Kidney (tissue), 14 donors: ENCODE data around the gene SORCS2. TPM values are rescaled to one million over a fixed set of nuclear protein-coding genes. Genes with fewer than 3 reads are reported as not detected.

ENCODE experiments used
- DNase-seq, 5 donors: peaks; one replicate each; pipeline ENCODE4 v3.0.0-alpha.2; 2013 to 2020
- FAIRE-seq: peaks from 2 replicates; lab custom pipeline; 2012; peaks lifted over from hg19 to GRCh38; lab: Jason Lieb, UNC
- H3K27ac ChIP-seq, 2 donors: one replicate each; pipeline ENCODE4 v1.7.0; 2013; ENCODE audit warnings: low read depth in 2 of 2, low read length in 2 of 2, inconsistent platforms in 1 of 2
- H3K27me3 ChIP-seq: one replicate; pipeline ENCODE4 v1.7.1; 2013; ENCODE audit warnings: low read length, inconsistent platforms; ENCODE audit not compliant: control insufficient read depth, insufficient read depth
- H3K36me3 ChIP-seq, 3 donors: one replicate each; pipeline versions ENCODE4 v1.7.0 to v1.7.1; 2013; ENCODE audit warnings: low read length in 3 of 3, control low read depth in 1 of 3, inconsistent platforms in 1 of 3; ENCODE audit not compliant: insufficient read depth in 3 of 3, control insufficient read depth in 2 of 3
- H3K4me1 ChIP-seq, 3 donors: one replicate each; pipeline versions ENCODE4 v1.7.0 to v1.7.1; 2013; ENCODE audit warnings: low read length in 3 of 3, inconsistent platforms in 1 of 3, low read depth in 1 of 3; ENCODE audit not compliant: control insufficient read depth in 2 of 3, insufficient read depth in 2 of 3
- H3K4me3 ChIP-seq, 3 donors: one replicate each; pipeline versions ENCODE4 v1.7.0 to v1.8.1; 2013; ENCODE audit warnings: low read length in 3 of 3, control low read depth in 1 of 3, inconsistent platforms in 1 of 3
- H3K9ac ChIP-seq, 3 donors: one replicate each; pipeline versions ENCODE4 v1.7.0 to v1.7.1; 2013; ENCODE audit warnings: low read length in 3 of 3, control low read depth in 1 of 3, inconsistent platforms in 1 of 3
- H3K9me3 ChIP-seq, 3 donors: one replicate each; pipeline versions ENCODE4 v1.7.0 to v1.7.1; 2013; ENCODE audit warnings: low read length in 3 of 3, control low read depth in 1 of 3, inconsistent platforms in 1 of 3; ENCODE audit not compliant: control insufficient read depth in 2 of 3, insufficient read depth in 1 of 3
- intact Hi-C: fragments of 100-400 bp; cut with DNase I; formaldehyde crosslinking; loops from one replicate; pipeline ENCODE4 v1.11.1; 2022
- polyA plus RNA-seq: library from polyadenylated mRNA; stranded (reverse); fragments of 350-450 nt; fragmentation: Illumina TruSeq; extraction: RNeasy Lipid Tissue Mini Kit (QIAGEN cat#74804); gene quantifications from one replicate; pipeline ENCODE4 v1.2.3, GENCODE V29; 2014; ENCODE audit warnings: low read depth, low replicate concordance; ENCODE audit not compliant: insufficient read depth
- total RNA-seq: library from RNA; stranded (reverse); fragmentation: NEBNext Ultra II Directional; extraction: Animal tissue kit (Norgen Biotek cat#: 25700); gene quantifications from one replicate; pipeline ENCODE4 v1.2.1, GENCODE V29; 2021
- TF ChIP-seq, protein P1 (sequence below): IDR thresholded peaks from 3 replicates; pipeline ENCODE4 v1.5.1; 2012; ENCODE audit warnings: mild to moderate bottlenecking, moderate library complexity, borderline replicate concordance; ENCODE audit not compliant: insufficient read depth; ENCODE audit errors: extremely low read depth
- donor health status: control.
- donor health status: control.
- donor health status: control.
- donor health status: control.
- donor health status: control.
- donor health status: DM: yes; HTN: yes; CAD: no.
- donor health status: Normal renal cell carcinoma (clear cell type).

SORCS2 gene
- total and polyA plus RNA-seq, 2 donors from 2014 or later, result 6.1 to 9.1 TPM

DNA sequence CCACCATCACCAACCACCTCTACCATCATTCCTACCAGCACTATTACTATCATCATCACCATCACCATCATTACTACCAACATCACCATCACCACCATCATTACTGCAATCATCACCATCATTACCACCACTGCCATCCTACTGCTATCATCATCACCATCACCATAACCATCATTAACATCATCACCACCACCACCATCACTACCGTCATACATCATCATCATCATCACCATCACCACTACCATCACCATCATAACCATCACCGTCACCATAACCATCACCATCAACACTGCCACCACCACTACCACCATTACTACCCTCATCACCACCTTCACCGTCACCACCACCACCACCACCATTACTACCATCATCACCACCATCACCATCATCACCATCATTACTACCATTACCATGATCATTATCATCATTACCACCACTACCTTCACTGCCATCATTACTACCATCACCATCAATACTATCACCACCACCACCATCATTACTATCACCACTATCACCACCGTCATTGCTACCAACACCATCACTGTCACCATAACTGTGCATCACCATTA lies 170.6 kb downstream of the SORCS2 start:
- Histone ChIP-seq H3K27ac (no peak overlapping the region), H3K4me1 (no peaks in the 10 kb centered on the region), H3K27me3 (no peaks in the 10 kb centered on the region), H3K9ac (no peak overlapping the region), H3K36me3 (peaks cover 0 to 2% (median 0%) of the 10 kb centered on the region in 3 donors), H3K4me3 (peak overlapping the region in 1 of 3 donors; percentile 26), H3K9me3 (peaks cover 0 to 3% (median 0%) of the 10 kb centered on the region in 3 donors)
- DNase-seq (no peak), FAIRE-seq (no peak)
- intact Hi-C loops, result no loop called here
- TF ChIP-seq, protein P1, sequence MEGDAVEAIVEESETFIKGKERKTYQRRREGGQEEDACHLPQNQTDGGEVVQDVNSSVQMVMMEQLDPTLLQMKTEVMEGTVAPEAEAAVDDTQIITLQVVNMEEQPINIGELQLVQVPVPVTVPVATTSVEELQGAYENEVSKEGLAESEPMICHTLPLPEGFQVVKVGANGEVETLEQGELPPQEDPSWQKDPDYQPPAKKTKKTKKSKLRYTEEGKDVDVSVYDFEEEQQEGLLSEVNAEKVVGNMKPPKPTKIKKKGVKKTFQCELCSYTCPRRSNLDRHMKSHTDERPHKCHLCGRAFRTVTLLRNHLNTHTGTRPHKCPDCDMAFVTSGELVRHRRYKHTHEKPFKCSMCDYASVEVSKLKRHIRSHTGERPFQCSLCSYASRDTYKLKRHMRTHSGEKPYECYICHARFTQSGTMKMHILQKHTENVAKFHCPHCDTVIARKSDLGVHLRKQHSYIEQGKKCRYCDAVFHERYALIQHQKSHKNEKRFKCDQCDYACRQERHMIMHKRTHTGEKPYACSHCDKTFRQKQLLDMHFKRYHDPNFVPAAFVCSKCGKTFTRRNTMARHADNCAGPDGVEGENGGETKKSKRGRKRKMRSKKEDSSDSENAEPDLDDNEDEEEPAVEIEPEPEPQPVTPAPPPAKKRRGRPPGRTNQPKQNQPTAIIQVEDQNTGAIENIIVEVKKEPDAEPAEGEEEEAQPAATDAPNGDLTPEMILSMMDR, result no peak

DNA sequence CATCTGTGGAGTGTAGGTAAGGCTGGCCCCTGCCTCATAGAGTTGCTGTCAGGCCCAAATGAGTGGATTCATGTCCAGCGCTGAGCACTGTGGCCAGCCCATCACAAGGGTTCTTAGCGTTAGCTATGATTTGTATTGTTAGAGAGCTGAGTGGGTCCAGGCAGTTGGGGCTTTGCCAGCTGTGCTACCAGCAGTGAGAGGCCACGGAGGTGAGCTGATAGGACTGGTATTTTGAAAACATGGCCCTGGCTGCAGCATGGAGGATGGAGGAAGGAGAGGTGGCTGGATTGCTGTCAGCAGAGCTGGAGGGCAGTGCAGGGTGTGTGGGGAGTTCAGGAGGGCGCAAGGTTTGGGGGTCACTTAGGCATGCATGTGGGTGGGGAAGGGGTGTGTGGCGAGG lies 172.6 kb downstream of the SORCS2 start:
- no peak overlapping the region for H3K4me3 ChIP-seq
- H3K9ac ChIP-seq, result no peak overlapping the region
- intact Hi-C loops, result no loop called here
- H3K9me3 ChIP-seq, result peaks cover 0 to 3% (median 0%) of the 10 kb centered on the region in 3 donors
- no peaks in the 10 kb centered on the region for H3K4me1 ChIP-seq
- FAIRE-seq (no peak), DNase-seq (peak in 1 of 5 donors; percentile 32)
- no peaks in the 10 kb centered on the region for H3K27me3 ChIP-seq
- H3K27ac ChIP-seq, result no peak overlapping the region
- TF ChIP-seq, protein P1, result no peak
- peaks cover 0 to 2% (median 0%) of the 10 kb centered on the region in 3 donors for H3K36me3 ChIP-seq

DNA sequence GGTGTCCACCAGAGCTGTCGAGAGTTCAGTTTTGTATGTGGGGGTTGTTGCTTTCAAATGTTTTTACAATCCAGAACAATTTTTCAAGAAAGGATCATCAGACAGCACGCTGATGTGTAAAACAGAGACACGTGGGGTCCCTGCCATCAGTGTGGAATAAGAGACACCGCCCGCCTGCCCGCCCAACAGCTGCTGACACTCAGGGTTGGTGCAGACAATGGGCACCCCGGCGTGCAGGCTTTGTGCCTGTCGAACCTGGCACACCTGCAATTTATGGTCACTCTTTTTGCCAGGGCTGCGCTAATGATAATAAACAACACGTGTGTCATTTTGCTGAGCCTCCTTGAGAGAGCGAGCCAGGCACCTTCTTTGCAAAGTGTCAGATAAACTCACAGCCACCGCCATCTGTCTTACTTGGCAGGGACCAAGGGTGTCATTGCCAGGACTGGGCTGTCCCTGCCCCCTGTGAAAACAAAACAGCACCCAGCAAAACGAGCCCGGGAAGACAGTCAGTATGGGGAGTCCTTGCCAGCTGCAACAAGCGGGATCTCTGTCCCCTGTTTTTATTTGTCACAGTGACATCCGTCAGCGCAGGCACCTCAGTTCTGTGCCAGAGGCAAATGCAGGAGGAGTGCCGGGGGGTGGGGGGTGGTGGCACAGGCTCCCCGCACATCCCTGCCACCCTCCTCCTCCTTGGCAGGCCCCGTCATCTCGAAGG lies 173.3 kb downstream of the SORCS2 start:
- Histone ChIP-seq H3K27me3 (no peaks in the 10 kb centered on the region), H3K9me3 (peaks cover 0 to 3% (median 0%) of the 10 kb centered on the region in 3 donors), H3K9ac (no peak overlapping the region), H3K4me1 (no peaks in the 10 kb centered on the region), H3K27ac (no peak overlapping the region), H3K36me3 (peaks cover 0 to 2% (median 0%) of the 10 kb centered on the region in 3 donors), H3K4me3 (no peak overlapping the region)
- DNase-seq, result peak in 1 of 5 donors; percentile 41
- FAIRE-seq, result no peak
- intact Hi-C loops, result no loop called here
- TF ChIP-seq, protein P1, result no peak
